HL-60 (cell line): ENCODE data around the gene ZSCAN25.

Experiments used
- GABPA ChIP-seq: IDR thresholded peaks from 2 replicates; pipeline ENCODE4 v1.6.1; 2012; ENCODE audit warnings: low read depth
- POLR2AphosphoS5 ChIP-seq: IDR thresholded peaks from 2 replicates; pipeline ENCODE4 v1.6.1; 2012; ENCODE audit warnings: low read depth
- SPI1 ChIP-seq: IDR thresholded peaks from 2 replicates; pipeline ENCODE4 v1.6.1; 2012; ENCODE audit warnings: low read depth, mild to moderate bottlenecking, borderline replicate concordance
- TF ChIP-seq, protein P1 (sequence below): IDR thresholded peaks from 2 replicates; pipeline ENCODE4 v1.6.1; 2012; ENCODE audit warnings: low read depth; ENCODE audit not compliant: insufficient replicate concordance
- TF ChIP-seq, protein P2 (sequence below): IDR thresholded peaks from one replicate; pipeline ENCODE4 v1.5.1; 2011; ENCODE audit warnings: low read length, control low read depth, inconsistent platforms; ENCODE audit not compliant: insufficient read depth

DNA sequence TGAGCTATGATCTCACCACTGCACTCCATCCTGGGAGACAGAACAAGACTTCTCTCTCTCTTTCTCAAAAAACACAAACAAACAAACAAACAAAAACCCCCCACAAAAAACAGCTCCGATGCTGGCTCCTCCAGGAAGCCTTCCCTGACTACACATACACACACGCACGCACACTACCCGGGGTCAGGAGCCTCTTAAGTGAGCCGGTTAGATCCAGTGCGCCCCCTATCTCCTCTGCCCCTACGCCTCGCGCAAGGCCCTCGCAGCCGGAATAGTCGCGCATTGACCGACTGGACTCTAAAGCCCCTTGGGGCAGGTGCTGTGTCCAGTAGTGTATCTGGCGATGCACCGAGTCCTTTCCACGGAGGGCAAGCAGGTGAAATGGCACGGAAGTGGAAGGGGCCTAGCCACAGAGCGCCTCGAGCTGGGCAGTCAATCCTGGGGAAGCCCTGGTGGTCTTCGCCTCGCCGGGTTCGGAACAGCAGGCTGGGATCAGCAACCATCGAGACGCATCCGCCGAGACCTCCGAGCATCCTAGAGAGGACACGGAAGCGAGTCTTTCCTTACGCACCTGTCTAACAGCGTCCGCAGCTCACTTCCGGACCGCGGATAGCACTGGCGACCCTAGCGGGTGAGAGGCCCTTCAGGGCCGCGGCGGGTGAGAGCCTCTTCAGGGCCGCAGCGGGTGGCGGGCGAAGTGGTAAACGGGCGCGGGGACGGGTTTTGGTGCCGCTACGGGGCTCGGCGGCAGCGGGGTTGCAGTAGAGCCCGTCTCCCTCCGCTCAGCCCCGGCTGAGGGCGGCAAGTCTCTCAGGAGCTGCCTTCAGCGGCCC lies at the start of gene ZSCAN25:
- TF ChIP-seq, protein P1, sequence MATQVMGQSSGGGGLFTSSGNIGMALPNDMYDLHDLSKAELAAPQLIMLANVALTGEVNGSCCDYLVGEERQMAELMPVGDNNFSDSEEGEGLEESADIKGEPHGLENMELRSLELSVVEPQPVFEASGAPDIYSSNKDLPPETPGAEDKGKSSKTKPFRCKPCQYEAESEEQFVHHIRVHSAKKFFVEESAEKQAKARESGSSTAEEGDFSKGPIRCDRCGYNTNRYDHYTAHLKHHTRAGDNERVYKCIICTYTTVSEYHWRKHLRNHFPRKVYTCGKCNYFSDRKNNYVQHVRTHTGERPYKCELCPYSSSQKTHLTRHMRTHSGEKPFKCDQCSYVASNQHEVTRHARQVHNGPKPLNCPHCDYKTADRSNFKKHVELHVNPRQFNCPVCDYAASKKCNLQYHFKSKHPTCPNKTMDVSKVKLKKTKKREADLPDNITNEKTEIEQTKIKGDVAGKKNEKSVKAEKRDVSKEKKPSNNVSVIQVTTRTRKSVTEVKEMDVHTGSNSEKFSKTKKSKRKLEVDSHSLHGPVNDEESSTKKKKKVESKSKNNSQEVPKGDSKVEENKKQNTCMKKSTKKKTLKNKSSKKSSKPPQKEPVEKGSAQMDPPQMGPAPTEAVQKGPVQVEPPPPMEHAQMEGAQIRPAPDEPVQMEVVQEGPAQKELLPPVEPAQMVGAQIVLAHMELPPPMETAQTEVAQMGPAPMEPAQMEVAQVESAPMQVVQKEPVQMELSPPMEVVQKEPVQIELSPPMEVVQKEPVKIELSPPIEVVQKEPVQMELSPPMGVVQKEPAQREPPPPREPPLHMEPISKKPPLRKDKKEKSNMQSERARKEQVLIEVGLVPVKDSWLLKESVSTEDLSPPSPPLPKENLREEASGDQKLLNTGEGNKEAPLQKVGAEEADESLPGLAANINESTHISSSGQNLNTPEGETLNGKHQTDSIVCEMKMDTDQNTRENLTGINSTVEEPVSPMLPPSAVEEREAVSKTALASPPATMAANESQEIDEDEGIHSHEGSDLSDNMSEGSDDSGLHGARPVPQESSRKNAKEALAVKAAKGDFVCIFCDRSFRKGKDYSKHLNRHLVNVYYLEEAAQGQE = peak; percentile 68
- peak; percentile 21; the same call in 1 of the 2 replicates for TF ChIP-seq SPI1
- TF ChIP-seq, protein P2, sequence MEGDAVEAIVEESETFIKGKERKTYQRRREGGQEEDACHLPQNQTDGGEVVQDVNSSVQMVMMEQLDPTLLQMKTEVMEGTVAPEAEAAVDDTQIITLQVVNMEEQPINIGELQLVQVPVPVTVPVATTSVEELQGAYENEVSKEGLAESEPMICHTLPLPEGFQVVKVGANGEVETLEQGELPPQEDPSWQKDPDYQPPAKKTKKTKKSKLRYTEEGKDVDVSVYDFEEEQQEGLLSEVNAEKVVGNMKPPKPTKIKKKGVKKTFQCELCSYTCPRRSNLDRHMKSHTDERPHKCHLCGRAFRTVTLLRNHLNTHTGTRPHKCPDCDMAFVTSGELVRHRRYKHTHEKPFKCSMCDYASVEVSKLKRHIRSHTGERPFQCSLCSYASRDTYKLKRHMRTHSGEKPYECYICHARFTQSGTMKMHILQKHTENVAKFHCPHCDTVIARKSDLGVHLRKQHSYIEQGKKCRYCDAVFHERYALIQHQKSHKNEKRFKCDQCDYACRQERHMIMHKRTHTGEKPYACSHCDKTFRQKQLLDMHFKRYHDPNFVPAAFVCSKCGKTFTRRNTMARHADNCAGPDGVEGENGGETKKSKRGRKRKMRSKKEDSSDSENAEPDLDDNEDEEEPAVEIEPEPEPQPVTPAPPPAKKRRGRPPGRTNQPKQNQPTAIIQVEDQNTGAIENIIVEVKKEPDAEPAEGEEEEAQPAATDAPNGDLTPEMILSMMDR = no peak
- peak; percentile 99 for TF ChIP-seq GABPA
- TF ChIP-seq POLR2AphosphoS5 = peak; percentile 82
